ENCODE results near the gene ANKRD39. TPM values are rescaled to one million over a fixed set of nuclear protein-coding genes. Genes with fewer than 3 reads are reported as not detected.

Gene ANKRD39
- total and polyA plus RNA-seq, 10 of the 15 experiments (the other 5 are each of a cell fraction or from before 2014, with no cell fraction given) = 7.4 to 36.2 (median 23.7) TPM

- TF ChIP-seq IKZF2 (IDR thresholded peaks at IDR 0.05) = no peak
- TF ChIP-seq ZBTB33 (IDR thresholded peaks at IDR 0.05) = no peak
- no peak for TF ChIP-seq CHD4 (IDR thresholded peaks at IDR 0.05)
- peak; percentile 34; the same call in 1 of the 2 replicates for TF ChIP-seq CBX5 (IDR thresholded peaks at IDR 0.05; ENCODE audit: low read depth)
- peak; percentile 99 for TF ChIP-seq NFYB (IDR thresholded peaks at IDR 0.05; ENCODE audit: insufficient read depth, low read depth, low read length)
- TF ChIP-seq KLF5 (IDR thresholded peaks at IDR 0.05; ENCODE audit: partially characterized antibody) = peak; percentile 91
- TF ChIP-seq TAF1 (IDR thresholded peaks at IDR 0.05; ENCODE audit: borderline replicate concordance, low read depth, low read length) = peak; percentile 61; the same call in 1 of the 2 replicates
- peak; percentile 87 for TF ChIP-seq CEBPZ (IDR thresholded peaks at IDR 0.05; ENCODE audit: low read depth, low read length)
- peak; percentile 92 for TF ChIP-seq POLR2A (IDR thresholded peaks at IDR 0.05; ENCODE audit: low read depth, low read length)
- 0 out of 2 replicates have a peak, but pooled peaks have one; percentile 22 for TF ChIP-seq CBFB (IDR thresholded peaks at IDR 0.05; ENCODE audit: low read depth)
- no peak for TF ChIP-seq BCL11A (IDR thresholded peaks at IDR 0.05; ENCODE audit: low read depth, low read length)
- no peak for TF ChIP-seq PRDM15 (CRISPR knock-in tag; IDR thresholded peaks at IDR 0.05)
- no peak for TF ChIP-seq BCLAF1 (IDR thresholded peaks at IDR 0.05)
- no peak for TF ChIP-seq MEF2A (IDR thresholded peaks at IDR 0.05; ENCODE audit: insufficient read depth, low read depth, low read length)
- peak; percentile 11 for TF ChIP-seq RELA (IDR thresholded peaks at IDR 0.05; ENCODE audit: borderline replicate concordance, partially characterized antibody)
- TF ChIP-seq SREBF2 (IDR thresholded peaks at IDR 0.05; ENCODE audit: low read length) = no peak
- TF ChIP-seq CHD1 (IDR thresholded peaks at IDR 0.05; ENCODE audit: low read depth, low read length) = no peak
- TF ChIP-seq NR2F1 (conservative IDR thresholded peaks at IDR 0.05) = peak; percentile 52
Measured at GRCh38 chr2:96857667-96858372, at the start of gene ANKRD39 (continued).

Measured in GM12878 (cell line).